Ascending aorta (tissue), 2 donors: Measurements from ENCODE around the gene C18orf63. TPM values are rescaled to one million over a fixed set of nuclear protein-coding genes. Genes with fewer than 3 reads are reported as not detected.

Experiments
- DNase-seq, 2 donors: peaks; one replicate each; pipeline ENCODE4 v3.0.0-alpha.2; 2019; ENCODE audit warnings: low spot score in 2 of 2
- H3K27ac ChIP-seq, 2 donors: fragments of 200-600 bp; sonication (generic); one replicate each; pipeline ENCODE4 v1.5.1; 2016 to 2017; ENCODE audit warnings: mild to moderate bottlenecking in 1 of 2
- H3K27me3 ChIP-seq: fragments of 200-600 bp; sonication (generic); one replicate; pipeline ENCODE4 v1.5.1; 2017
- H3K36me3 ChIP-seq, 2 donors: fragments of 200-600 bp; sonication (generic); one replicate each; pipeline ENCODE4 v1.5.1; 2016
- H3K4me1 ChIP-seq, 2 donors: fragments of 200-600 bp; sonication (generic); one replicate each; pipeline ENCODE4 v1.5.1; 2016 to 2017; ENCODE audit warnings: mild to moderate bottlenecking in 1 of 2
- H3K4me3 ChIP-seq, 2 donors: fragments of 200-600 bp; sonication (generic); one replicate each; pipeline ENCODE4 v1.5.1; 2016 to 2017; ENCODE audit warnings: mild to moderate bottlenecking in 1 of 2
- H3K9me3 ChIP-seq, 2 donors: fragments of 200-600 bp; sonication (generic); one replicate each; pipeline ENCODE4 v1.5.1; 2016
- CTCF ChIP-seq, 3 experiments: fragments of 200-600 bp in 2 of 3; fragments of 450-650 bp in 1 of 3; sonication (generic) in 2 of 3; IDR thresholded peaks; one replicate each; pipeline ENCODE4 v1.5.1; 2016 to 2019; ENCODE audit warnings: antibody characterized with exemption in 3 of 3, mild to moderate bottlenecking in 1 of 3, moderate library complexity in 1 of 3
- intact Hi-C: fragments of 100-400 bp; cut with DNase I; formaldehyde crosslinking; loops from one replicate; pipeline ENCODE4 v1.15.1; 2023
- total RNA-seq: library from RNA; depleted of rRNA; stranded (reverse); fragments of >200 nt; gene quantifications from one replicate; pipeline ENCODE4 v1.1.0, GENCODE V29; 2016

The C18orf63 gene
- total RNA-seq, 1 donor from 2014 or later, result not detected

- no peak overlapping the region for H3K27ac ChIP-seq
- no peaks in the 10 kb centered on the region for H3K9me3 ChIP-seq
- H3K4me1 ChIP-seq, result no peaks in the 10 kb centered on the region
- intact Hi-C loops, result loop anchor here (2.0 kb wide), 1 partner anchor 146 kb away; no protein-coding TSS in a partner anchor
- peak; percentile 22 to 66 (median 45) for TF ChIP-seq CTCF (IDR thresholded peaks at IDR 0.05)
- H3K4me3 ChIP-seq, result no peak overlapping the region
- H3K27me3 ChIP-seq, result no peaks in the 10 kb centered on the region
- DNase-seq, result no peak
- H3K36me3 ChIP-seq, result no peaks in the 10 kb centered on the region
Measured at GRCh38 chr18:74342416-74343043, 26.9 kb downstream of the C18orf63 start.

GRCh38 chr18:74346206-74346605 is 30.6 kb downstream of the C18orf63 start:
- no peak for TF ChIP-seq CTCF (IDR thresholded peaks at IDR 0.05)

GRCh38 chr18:74348581-74348980 is 32.9 kb downstream of the C18orf63 start:
- H3K27me3 ChIP-seq, result no peaks in the 10 kb centered on the region
- DNase-seq, result no peak
- no peaks in the 10 kb centered on the region for H3K4me1 ChIP-seq
- H3K9me3 ChIP-seq, result no peaks in the 10 kb centered on the region
- intact Hi-C loops, result no loop called here
- H3K36me3 ChIP-seq, result no peaks in the 10 kb centered on the region
- TF ChIP-seq CTCF (IDR thresholded peaks at IDR 0.05), result no peak
- no peak overlapping the region for H3K4me3 ChIP-seq
- H3K27ac ChIP-seq, result no peak overlapping the region

More at GRCh38 chr18:74346206-74346605, 30.6 kb downstream of the C18orf63 start:
- Histone ChIP-seq H3K9me3 (no peaks in the 10 kb centered on the region), H3K27me3 (no peaks in the 10 kb centered on the region), H3K27ac (no peak overlapping the region), H3K36me3 (no peaks in the 10 kb centered on the region), H3K4me3 (no peak overlapping the region), H3K4me1 (no peaks in the 10 kb centered on the region)
- DNase-seq, result no peak
- intact Hi-C loops, result no loop called here

GRCh38 chr18:74351354-74351753 is 35.7 kb downstream of the C18orf63 start:
- Histone ChIP-seq H3K27me3 (no peaks in the 10 kb centered on the region), H3K36me3 (no peaks in the 10 kb centered on the region), H3K9me3 (no peaks in the 10 kb centered on the region), H3K4me1 (peaks cover 0 to 3% of the 10 kb centered on the region in 2 donors), H3K4me3 (no peak overlapping the region), H3K27ac (no peak overlapping the region)
- no peak for TF ChIP-seq CTCF (IDR thresholded peaks at IDR 0.05)
- intact Hi-C loops, result loop anchor here (5.0 kb wide), 1 partner anchor 59 kb away; the partner anchor contains the start of gene CYB5A
- no peak for DNase-seq

- Histone ChIP-seq H3K9me3 (no peaks in the 10 kb centered on the region), H3K27me3 (no peaks in the 10 kb centered on the region), H3K27ac (peak overlapping the region; percentile 8 to 35), H3K4me1 (peaks cover 0 to 3% of the 10 kb centered on the region in 2 donors), H3K4me3 (no peak overlapping the region), H3K36me3 (no peaks in the 10 kb centered on the region)
- intact Hi-C loops, result loop anchor here (1.0 to 5.0 kb wide), 3 partner anchors 61 to 199 kb away; partner anchors contain the start of genes CNDP2 and CYB5A
- DNase-seq, result peak in 1 of 2 donors; percentile 85
- TF ChIP-seq CTCF (IDR thresholded peaks at IDR 0.05), result peak; percentile 59 to 77 (median 60)
Measured at GRCh38 chr18:74353169-74353775, 37.6 kb downstream of the C18orf63 start.
